GM21360 (cell line): ENCODE measurements around the gene USP21.

ENCODE experiments used
- ATAC-seq: cut with Tn5 transposase; IDR thresholded peaks from one replicate; pipeline ENCODE4 v1.9.1; 2021; ENCODE audit warnings: mild to moderate bottlenecking, moderate library complexity; ENCODE audit not compliant: unreplicated experiment

The USP21 gene

GRCh38 chr1:161132410-161133219 is 26.7 kb upstream of the USP21 start, which contains the start of gene DEDD:
TSS of gene DEDD (minus strand) at chr1:161132667. CDS start at chr1:161124462, 8,205 bp downstream.
- ATAC-seq: peak; percentile 88

- ATAC-seq: no peak
Measured at GRCh38 chr1:161133220-161133740, 26.0 kb upstream of the USP21 start.

GRCh38 chr1:161137881-161138280 is 21.4 kb upstream of the USP21 start:
- ATAC-seq: no peak

GRCh38 chr1:161138431-161138830 is 20.9 kb upstream of the USP21 start:
- ATAC-seq: no peak

- ATAC-seq: no peak
Measured at GRCh38 chr1:161139766-161140165, 19.5 kb upstream of the USP21 start.

- no peak for ATAC-seq
Measured at GRCh38 chr1:161140755-161141400, 18.4 kb upstream of the USP21 start.

- ATAC-seq: no peak
Measured at GRCh38 chr1:161145832-161146231, 13.5 kb upstream of the USP21 start.

GRCh38 chr1:161153176-161153575 is 6.1 kb upstream of the USP21 start:
- ATAC-seq: no peak

GRCh38 chr1:161153682-161154337 is 5.5 kb upstream of the USP21 start, which contains the start of gene UFC1:
TSS of gene UFC1 (plus strand) at chr1:161153978. CDS start at chr1:161153998, 20 bp downstream.
- peak; percentile 76 for ATAC-seq

GRCh38 chr1:161157867-161158266 is 1.4 kb upstream of the USP21 start:
- ATAC-seq: no peak

GRCh38 chr1:161158316-161159010 is 837 bp upstream of the USP21 start:
- no peak for ATAC-seq

- ATAC-seq: no peak
Measured at GRCh38 chr1:161159913-161160243, 578 bp downstream of the USP21 start.

- ATAC-seq: no peak
Measured at GRCh38 chr1:161160671-161161145, 1.4 kb downstream of the USP21 start.

- no peak for ATAC-seq
Measured at GRCh38 chr1:161161652-161162051, 2.4 kb downstream of the USP21 start.

- no peak for ATAC-seq
Measured at GRCh38 chr1:161162052-161162451, 2.8 kb downstream of the USP21 start.

GRCh38 chr1:161162806-161163205 is 3.5 kb downstream of the USP21 start:
- ATAC-seq: no peak

GRCh38 chr1:161163793-161164192 is 4.5 kb downstream of the USP21 start:
- no peak for ATAC-seq

GRCh38 chr1:161164901-161165610 is 5.8 kb downstream of the USP21 start:
- no peak for ATAC-seq

GRCh38 chr1:161165742-161166668 is 6.7 kb downstream of the USP21 start, which contains the start of gene PPOX:
TSS of gene PPOX (plus strand) at chr1:161166426. CDS start at chr1:161166848, 422 bp downstream.
- peak; percentile 88 for ATAC-seq
